IMR-90 (cell line): ENCODE measurements around the gene CIROP. TPM values are rescaled to one million over a fixed set of nuclear protein-coding genes. Genes with fewer than 3 reads are reported as not detected.

Source experiments
- ATAC-seq: fragments of 200-7000 bp; cut with Tn5 transposase; 2 replicates; pipeline ENCODE4 v1.9.1; 2020; ENCODE audit warnings: low read depth, mild to moderate bottlenecking, moderate library complexity
- BruUV-seq: library from RNA; stranded (reverse); fragments of 400-500 nt; replicated peaks from 2 replicates; lab custom pipeline; 2021; lab: Mats Ljungman, UMichigan
- CTCF ChIA-PET: fragments of 300-600 bp; formaldehyde crosslinking; extraction: SDS; loops from one replicate; lab custom pipeline; 2021; ENCODE audit warnings: antibody characterized with exemption; lab: Yijun Ruan, JAX
- POLR2A ChIA-PET: fragments of 300-600 bp; sonication (Branson Sonifier 250); formaldehyde crosslinking; loops from one replicate; lab custom pipeline; 2022; ENCODE audit warnings: antibody characterized with exemption; ENCODE audit not compliant: unreplicated experiment; lab: Charles Lee
- DNase-seq: peaks from one replicate; pipeline ENCODE4 v3.0.0; 2013
- H2AFZ ChIP-seq: replicated peaks from 2 replicates; pipeline ENCODE3; 2013; ENCODE audit warnings: low read length, mild to moderate bottlenecking; ENCODE audit not compliant: poor library complexity
- H2AK5ac ChIP-seq: 2 replicates; pipeline ENCODE4 v1.6.1; 2013; ENCODE audit warnings: low read depth, low read length, inconsistent platforms
- H2AK9ac ChIP-seq: replicated peaks from 2 replicates; pipeline ENCODE3; 2013; ENCODE audit warnings: mild to moderate bottlenecking, low read depth, low read length, moderate library complexity; ENCODE audit not compliant: poor library complexity
- H2BK120ac ChIP-seq: 2 replicates; pipeline ENCODE4 v1.6.1; 2013; ENCODE audit warnings: low read depth, low read length, inconsistent platforms
- H2BK15ac ChIP-seq: 3 replicates; pipeline ENCODE4 v1.6.1; 2013; ENCODE audit warnings: low read depth, low read length, inconsistent platforms
- H2BK20ac ChIP-seq: 2 replicates; pipeline ENCODE4 v1.6.1; 2013; ENCODE audit warnings: low read depth, mild to moderate bottlenecking, inconsistent platforms, low read length, moderate library complexity
- H2BK5ac ChIP-seq: 2 replicates; pipeline ENCODE4 v1.6.1; 2013; ENCODE audit warnings: mild to moderate bottlenecking, low read depth, low read length, inconsistent platforms; ENCODE audit not compliant: poor library complexity, severe bottlenecking
- H3K14ac ChIP-seq: replicated peaks from 2 replicates; pipeline ENCODE4 v1.6.1; 2013; ENCODE audit warnings: low read depth, low read length, inconsistent platforms
- H3K18ac ChIP-seq: 2 replicates; pipeline ENCODE4 v1.6.1; 2013; ENCODE audit warnings: low read depth, low read length, control low read depth
- H3K23ac ChIP-seq: 2 replicates; pipeline ENCODE4 v1.6.1; 2013; ENCODE audit warnings: low read depth, low read length, inconsistent platforms
- H3K27ac ChIP-seq: 2 replicates; pipeline ENCODE4 v1.5.1; 2013; ENCODE audit warnings: mild to moderate bottlenecking, control low read depth, low read length; ENCODE audit not compliant: insufficient read depth
- H3K27me3 ChIP-seq: 2 replicates; pipeline ENCODE4 v1.6.1; 2013; ENCODE audit warnings: low read length; ENCODE audit not compliant: control insufficient read depth, insufficient read depth
- H3K36me3 ChIP-seq: 2 replicates; pipeline ENCODE4 v1.6.1; 2013; ENCODE audit warnings: low read length, mixed read lengths; ENCODE audit not compliant: control insufficient read depth, insufficient read depth
- H3K4ac ChIP-seq: 2 replicates; pipeline ENCODE4 v1.6.1; 2013; ENCODE audit warnings: low read depth, low read length, inconsistent platforms
- H3K4me1 ChIP-seq: 2 replicates; pipeline ENCODE4 v1.6.1; 2013; ENCODE audit warnings: low read length, mixed read lengths; ENCODE audit not compliant: control insufficient read depth, insufficient read depth
- H3K4me2 ChIP-seq: 2 replicates; pipeline ENCODE4 v1.6.1; 2013; ENCODE audit warnings: low read depth, mild to moderate bottlenecking, control low read depth, low read length, moderate library complexity
- H3K4me3 ChIP-seq: 2 replicates; pipeline ENCODE4 v1.5.1; 2013; ENCODE audit warnings: low read depth, mild to moderate bottlenecking, control low read depth, low read length, moderate library complexity; ENCODE audit not compliant: insufficient read depth
- H3K56ac ChIP-seq: 2 replicates; pipeline ENCODE4 v1.6.1; 2013; ENCODE audit warnings: low read length, inconsistent platforms; ENCODE audit not compliant: insufficient read depth; ENCODE audit errors: extremely low read depth
- H3K79me1 ChIP-seq, 2 experiments: 2 replicates each; pipeline ENCODE4 v1.6.1; 2013; ENCODE audit warnings: low read length in 2 of 2, inconsistent platforms in 1 of 2, low read depth in 1 of 2
- H3K9ac ChIP-seq: 2 replicates; pipeline ENCODE4 v1.6.1; 2013; ENCODE audit warnings: low read depth, low read length, control low read depth
- H3K9me1 ChIP-seq: 2 replicates; pipeline ENCODE4 v1.6.1; 2013; ENCODE audit warnings: low read length, inconsistent platforms; ENCODE audit not compliant: insufficient read depth
- H3K9me3 ChIP-seq: 2 replicates; pipeline ENCODE4 v1.6.1; 2013; ENCODE audit warnings: low read length; ENCODE audit not compliant: control insufficient read depth, insufficient read depth
- H4K20me1 ChIP-seq: 2 replicates; pipeline ENCODE4 v1.6.1; 2013; ENCODE audit warnings: low read length, inconsistent platforms; ENCODE audit not compliant: insufficient read depth
- H4K5ac ChIP-seq: 2 replicates; pipeline ENCODE4 v1.6.1; 2013; ENCODE audit warnings: mild to moderate bottlenecking, low read depth, low read length, control low read depth
- H4K8ac ChIP-seq, 2 experiments: 2 replicates each; pipeline ENCODE4 v1.6.1; 2013; ENCODE audit warnings: low read depth in 2 of 2, low read length in 2 of 2, control low read depth in 1 of 2, inconsistent platforms in 1 of 2
- H4K91ac ChIP-seq: 2 replicates; pipeline ENCODE4 v1.6.1; 2013; ENCODE audit warnings: low read depth, low read length, inconsistent platforms; ENCODE audit not compliant: insufficient read depth
- CEBPB ChIP-seq: IDR thresholded peaks from 2 replicates; pipeline ENCODE4 v1.6.1; 2012; ENCODE audit warnings: low read depth, low read length, improper control_type of control experiment
- CHD1 ChIP-seq: IDR thresholded peaks from 2 replicates; pipeline ENCODE4 v1.6.1; 2012; ENCODE audit warnings: low read depth, low read length, improper control_type of control experiment
- ELK1 ChIP-seq: fragments of 150-350 bp; IDR thresholded peaks from 2 replicates; pipeline ENCODE4 v1.6.1; 2016; ENCODE audit warnings: low read depth, mild to moderate bottlenecking, low read length, moderate library complexity, borderline replicate concordance
- FOS ChIP-seq: fragments of 150-350 bp; IDR thresholded peaks from 2 replicates; pipeline ENCODE4 v1.6.1; 2016; ENCODE audit warnings: low read depth, low read length
- MAFK ChIP-seq: IDR thresholded peaks from 2 replicates; pipeline ENCODE4 v1.6.1; 2012; ENCODE audit warnings: low read depth, low read length, improper control_type of control experiment
- MAZ ChIP-seq: IDR thresholded peaks from 2 replicates; pipeline ENCODE4 v1.6.1; 2012; ENCODE audit warnings: low read depth, mild to moderate bottlenecking, low read length, improper control_type of control experiment, moderate library complexity, borderline replicate concordance
- MXI1 ChIP-seq: IDR thresholded peaks from 2 replicates; pipeline ENCODE4 v1.6.1; 2012; ENCODE audit warnings: low read depth, mild to moderate bottlenecking, low read length, moderate library complexity, borderline replicate concordance
- NFE2L2 ChIP-seq: fragments of 150-350 bp; IDR thresholded peaks from 2 replicates; pipeline ENCODE4 v1.6.1; 2016; ENCODE audit warnings: low read depth, mild to moderate bottlenecking, low read length
- POLR2A ChIP-seq: IDR thresholded peaks from 2 replicates; pipeline ENCODE4 v1.6.1; 2012; ENCODE audit warnings: mild to moderate bottlenecking, low read depth, low read length
- RCOR1 ChIP-seq: IDR thresholded peaks from 2 replicates; pipeline ENCODE4 v1.6.1; 2012; ENCODE audit warnings: mild to moderate bottlenecking, low read length, improper control_type of control experiment; ENCODE audit not compliant: insufficient replicate concordance
- WGBS, 2 experiments: methylation state at CpG; one replicate each; pipeline versions ENCODE4 v1.1.5 to v1.1.7; 2013; ENCODE audit warnings: missing lambda C conversion rate in 2 of 2; ENCODE audit not compliant: insufficient read length in 1 of 2; ENCODE audit errors: extremely low coverage in 2 of 2; 5-methylcytosine and 5-hydroxymethylcytosine counted together
- dilution Hi-C: fragments of 300-500 bp; cut with HindIII; formaldehyde crosslinking; loops from one replicate; pipeline ENCODE4 v1.14.3; 2018; ENCODE audit warnings: low sequenced_read_pairs; ENCODE audit not compliant: unreplicated experiment
- in situ Hi-C: fragments of 300-500 bp; cut with MboI; formaldehyde crosslinking; loops from 3 replicates; pipeline ENCODE4 v1.14.3; 2019; ENCODE audit warnings: low sequenced_read_pairs, inconsistent platforms, mixed read lengths
- intact Hi-C: fragments of 100-400 bp; cut with micrococcal nuclease; formaldehyde crosslinking; loops from 2 replicates; pipeline ENCODE4 v1.10.0; 2022
- polyA plus RNA-seq, 3 experiments: library from polyadenylated mRNA; depleted of rRNA; stranded (reverse); fragments of >200 nt; gene quantifications; 2 replicates each; pipeline ENCODE4 v1.2.3, GENCODE V29; 2012; ENCODE audit warnings: low replicate concordance in 1 of 3
- total RNA-seq: library from RNA; depleted of rRNA; stranded (reverse); fragments of >200 nt; gene quantifications from 2 replicates; pipeline ENCODE4 v1.2.3, GENCODE V29; 2012
- TF ChIP-seq, protein P1 (sequence below): conservative IDR thresholded peaks from 2 replicates; pipeline ENCODE4 v1.5.1; 2012; ENCODE audit warnings: mild to moderate bottlenecking, low read depth, low read length, improper control_type of control experiment
- TF ChIP-seq, protein P2 (sequence below): fragments of 150-350 bp; IDR thresholded peaks from 2 replicates; pipeline ENCODE4 v1.6.1; 2017; ENCODE audit warnings: mild to moderate bottlenecking, antibody characterized with exemption, low read length, low read depth

CIROP gene
- total and polyA plus RNA-seq, 2 of the 4 experiments (the other 2 are of a cell fraction): 0.31 to 0.36 TPM

- WGBS, 2 experiments: 100% methylated on average over 1 of the region's 10 CpGs; no CpG with 5 or more reads in 1 of the 2 experiments
- Histone ChIP-seq H2AK9ac (no peak overlapping the region), H3K4me2 (no peak overlapping the region), H3K4me1 (peaks cover 6% of the 10 kb centered on the region), H3K4ac (no peak overlapping the region), H3K27me3 (no peaks in the 10 kb centered on the region), H4K8ac (no peak overlapping the region), H3K18ac (no peak overlapping the region), H3K23ac (no peak overlapping the region), H3K9me3 (no peaks in the 10 kb centered on the region), H2AK5ac (no peak overlapping the region; the same call in 1 of the 2 replicates), H3K9ac (no peak overlapping the region), H2BK20ac (no peak overlapping the region), H3K9me1 (peaks cover 11% of the 10 kb centered on the region), H3K4me3 (no peak overlapping the region), H2AFZ (no peak overlapping the region), H3K36me3 (peaks cover 12% of the 10 kb centered on the region), H3K56ac (no peak overlapping the region), H3K14ac (no peak overlapping the region), H3K27ac (no peak overlapping the region), H4K5ac (no peak overlapping the region), H2BK5ac (no peak overlapping the region), H2BK15ac (no peak overlapping the region), H2BK120ac (no peak overlapping the region), H4K91ac (no peak overlapping the region; the same call in 1 of the 2 replicates), H4K20me1 (peaks cover 29% of the 10 kb centered on the region; the same call in 1 of the 2 replicates), H3K79me1 (peaks cover 15 to 41% of the 10 kb centered on the region in 2 experiments; a peak in 3 of 4 replicates)
- POLR2A ChIA-PET: interaction anchor here (0.5 kb wide), 1 partner anchor 1127 kb away, joined by 8 read pairs; no protein-coding TSS in a partner anchor
- intact Hi-C loops (no loop called here), dilution Hi-C loops (no loop called here), in situ Hi-C loops (loop anchor here (5.0 kb wide), 1 partner anchor 35 kb away; no protein-coding TSS in a partner anchor)
- CTCF ChIA-PET: no interaction called here
- BruUV-seq: no TSS peak
- TF ChIP-seq MAFK: no peak
- TF ChIP-seq RCOR1: no peak
- TF ChIP-seq, protein P1, sequence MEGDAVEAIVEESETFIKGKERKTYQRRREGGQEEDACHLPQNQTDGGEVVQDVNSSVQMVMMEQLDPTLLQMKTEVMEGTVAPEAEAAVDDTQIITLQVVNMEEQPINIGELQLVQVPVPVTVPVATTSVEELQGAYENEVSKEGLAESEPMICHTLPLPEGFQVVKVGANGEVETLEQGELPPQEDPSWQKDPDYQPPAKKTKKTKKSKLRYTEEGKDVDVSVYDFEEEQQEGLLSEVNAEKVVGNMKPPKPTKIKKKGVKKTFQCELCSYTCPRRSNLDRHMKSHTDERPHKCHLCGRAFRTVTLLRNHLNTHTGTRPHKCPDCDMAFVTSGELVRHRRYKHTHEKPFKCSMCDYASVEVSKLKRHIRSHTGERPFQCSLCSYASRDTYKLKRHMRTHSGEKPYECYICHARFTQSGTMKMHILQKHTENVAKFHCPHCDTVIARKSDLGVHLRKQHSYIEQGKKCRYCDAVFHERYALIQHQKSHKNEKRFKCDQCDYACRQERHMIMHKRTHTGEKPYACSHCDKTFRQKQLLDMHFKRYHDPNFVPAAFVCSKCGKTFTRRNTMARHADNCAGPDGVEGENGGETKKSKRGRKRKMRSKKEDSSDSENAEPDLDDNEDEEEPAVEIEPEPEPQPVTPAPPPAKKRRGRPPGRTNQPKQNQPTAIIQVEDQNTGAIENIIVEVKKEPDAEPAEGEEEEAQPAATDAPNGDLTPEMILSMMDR: no peak
- no peak for TF ChIP-seq CEBPB
- no peak for TF ChIP-seq NFE2L2
- TF ChIP-seq, protein P2, sequence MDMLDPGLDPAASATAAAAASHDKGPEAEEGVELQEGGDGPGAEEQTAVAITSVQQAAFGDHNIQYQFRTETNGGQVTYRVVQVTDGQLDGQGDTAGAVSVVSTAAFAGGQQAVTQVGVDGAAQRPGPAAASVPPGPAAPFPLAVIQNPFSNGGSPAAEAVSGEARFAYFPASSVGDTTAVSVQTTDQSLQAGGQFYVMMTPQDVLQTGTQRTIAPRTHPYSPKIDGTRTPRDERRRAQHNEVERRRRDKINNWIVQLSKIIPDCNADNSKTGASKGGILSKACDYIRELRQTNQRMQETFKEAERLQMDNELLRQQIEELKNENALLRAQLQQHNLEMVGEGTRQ: no peak
- no peak for TF ChIP-seq MAZ
- TF ChIP-seq FOS: no peak
- no peak for TF ChIP-seq POLR2A
- TF ChIP-seq MXI1: no peak
- TF ChIP-seq ELK1: no peak
- no peak for TF ChIP-seq CHD1
- ATAC-seq: no peak
- no peak for DNase-seq
Observed at GRCh38 chr14:23101986-23102625, 2.7 kb downstream of the CIROP start.
